NCI-H748 treated with DMSO at 0.1 percent for 48 hours (cell line): ENCODE measurements around the gene YIPF2.
"Not testable (repeated sequence)": the region's sequence is repeated elsewhere in the genome, so short reads cannot be mapped to it uniquely, and the experiment has no call there.

Experiments
- DNase-seq: peaks from one replicate; lab custom pipeline; 2025; lab: John Stamatoyannopoulos, UW

YIPF2 gene

DNA sequence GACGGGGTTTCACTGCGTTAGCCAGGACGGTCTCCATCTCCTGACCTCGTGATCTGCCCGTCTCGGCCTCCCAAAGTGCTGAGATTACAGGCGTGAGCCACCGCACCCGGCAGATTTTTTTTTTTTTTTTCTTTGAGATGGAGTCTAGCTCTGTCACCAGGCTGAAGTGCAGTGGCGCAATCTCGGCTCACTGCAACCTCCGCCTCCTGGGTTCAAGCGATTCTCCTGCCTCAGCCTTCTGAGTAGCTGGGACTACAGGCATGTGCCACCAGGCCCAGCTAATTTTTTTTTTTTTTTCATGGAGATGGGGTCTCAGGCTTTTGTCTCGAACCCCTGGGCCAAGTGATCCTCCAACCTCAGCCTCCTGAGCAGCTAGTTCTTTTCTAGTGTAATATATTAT is 13.2 kb upstream of the YIPF2 start:
- not testable (repeated sequence) for DNase-seq

- DNase-seq, result peak; percentile 46
Observed at GRCh38 chr19:10936661-10937084, 8.2 kb upstream of the YIPF2 start.

GRCh38 chr19:10935371-10936059 is 7.1 kb upstream of the YIPF2 start:
- no peak for DNase-seq

DNA sequence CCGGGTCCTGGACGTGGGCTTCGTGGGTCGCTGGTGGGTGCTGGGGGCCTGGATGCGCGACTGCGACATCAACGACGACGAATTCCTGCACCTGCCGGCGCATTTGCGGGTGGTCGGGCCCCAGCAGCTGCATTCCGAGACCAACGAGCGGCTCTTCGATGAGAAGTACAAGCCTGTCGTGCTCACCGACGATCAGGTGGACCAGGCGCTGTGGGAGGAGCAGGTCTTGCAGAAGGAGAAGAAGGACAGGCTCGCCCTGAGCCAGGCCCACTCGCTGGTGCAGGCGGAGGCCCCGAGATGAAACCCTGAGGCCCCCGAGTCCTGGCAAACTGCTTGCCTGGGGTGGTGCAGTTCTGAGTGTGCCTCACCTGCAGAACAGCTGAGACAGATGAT is 959 bp upstream of the YIPF2 start:
- no peak for DNase-seq

DNA sequence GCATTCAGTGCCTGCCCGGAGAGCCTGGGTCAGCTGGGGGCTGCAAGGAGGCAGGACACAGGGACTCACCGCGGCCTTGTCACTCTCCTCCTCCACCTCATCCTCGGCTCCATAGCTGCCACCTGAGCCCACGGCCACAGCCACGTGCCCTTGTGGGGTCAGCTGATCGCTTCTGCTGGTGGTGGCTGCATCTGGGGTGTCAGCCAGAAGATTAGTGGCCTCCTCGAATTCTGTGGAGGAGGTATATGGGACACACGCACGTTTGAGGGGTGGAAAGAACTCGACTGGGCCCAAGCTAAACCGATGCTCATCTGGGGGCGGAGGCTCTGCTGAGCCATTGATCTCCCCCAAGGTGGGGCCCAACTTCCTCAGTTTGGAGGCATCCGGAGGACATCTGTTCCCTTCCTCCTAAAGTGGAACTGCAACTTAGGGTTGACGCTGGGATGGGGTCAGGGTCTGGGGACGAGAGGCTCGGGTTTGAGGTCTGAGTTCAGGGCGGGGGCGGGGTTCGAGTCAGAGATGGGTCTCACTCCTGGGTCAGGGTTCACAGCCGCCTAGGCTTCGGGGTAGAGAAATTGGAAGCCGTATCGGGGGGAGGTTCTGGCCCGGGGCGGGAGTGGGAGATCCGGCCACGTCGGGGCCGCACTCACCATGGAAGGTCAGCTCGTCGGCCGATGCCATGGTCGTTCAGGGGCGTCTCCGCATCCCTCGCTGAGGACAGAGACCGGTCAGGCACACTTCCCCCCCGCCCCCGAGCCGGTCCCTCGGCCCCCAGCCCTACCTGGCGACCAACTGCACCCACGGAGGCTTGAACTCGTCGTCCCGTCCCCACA is 493 bp downstream of the YIPF2 start:
- DNase-seq, result no peak

DNA sequence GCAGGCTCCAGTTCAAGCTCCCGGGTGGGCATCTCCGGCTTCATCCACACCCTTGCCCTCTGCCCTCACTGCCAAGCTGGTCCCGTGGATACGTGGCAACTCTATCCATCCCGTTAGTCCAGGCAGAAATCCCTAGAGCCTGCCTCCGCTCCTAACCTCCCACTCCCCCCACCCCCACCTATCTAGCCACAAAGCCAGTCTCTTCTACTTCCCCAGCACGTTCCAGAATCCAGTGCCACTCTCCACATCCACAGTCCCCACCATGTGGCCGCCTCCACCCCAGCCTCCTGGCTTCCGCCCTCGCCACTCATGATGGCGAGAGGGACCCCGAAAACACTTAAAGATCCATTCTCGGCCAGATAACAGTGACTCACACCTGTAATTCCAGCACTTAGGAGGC is 3.8 kb downstream of the YIPF2 start:
- DNase-seq, result no peak

DNA sequence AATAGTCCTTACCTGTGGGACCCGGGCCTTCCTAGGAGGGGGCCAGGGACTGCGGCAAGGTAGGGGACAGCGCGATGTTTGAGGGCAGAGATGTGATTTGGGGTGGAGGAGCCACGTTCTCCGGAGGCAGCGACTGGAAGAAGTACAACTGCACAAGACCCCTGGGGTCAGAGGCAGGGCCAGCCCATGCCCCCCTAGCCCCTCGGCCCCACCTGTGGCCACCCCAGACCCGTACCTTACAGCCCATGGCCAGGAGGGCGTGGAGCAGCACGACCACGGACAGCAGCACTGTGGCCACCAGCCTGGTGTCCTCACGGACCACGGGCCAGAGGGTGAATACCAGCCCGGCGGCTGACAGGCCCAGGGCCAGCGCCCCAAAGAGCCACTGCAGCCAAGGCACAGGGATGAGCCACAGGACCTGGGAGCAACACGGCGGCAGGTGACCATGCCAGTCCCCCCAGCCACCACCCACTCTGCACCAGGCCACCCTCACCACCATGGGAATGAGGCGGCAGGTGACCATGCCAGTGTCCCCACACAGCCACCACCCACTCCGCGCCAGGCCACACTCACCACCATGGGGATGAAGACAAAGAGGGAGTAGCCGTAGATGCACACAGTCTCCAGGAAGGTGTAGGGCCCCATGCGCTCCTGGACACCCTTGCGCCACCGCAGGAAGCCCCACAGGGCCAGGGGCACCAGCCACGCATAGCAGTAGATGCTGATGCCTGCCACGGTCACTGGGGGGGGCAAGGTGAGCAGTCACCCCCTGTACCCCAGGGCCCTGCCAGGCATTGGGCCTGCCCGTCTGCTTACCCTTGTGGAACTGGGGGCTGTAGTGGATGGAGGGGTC is 5.0 kb downstream of the YIPF2 start:
- DNase-seq, result no peak

- no peak for DNase-seq
Observed at GRCh38 chr19:10922638-10923014, 5.8 kb downstream of the YIPF2 start.

- DNase-seq, result no peak
Observed at GRCh38 chr19:10921910-10922637, 6.4 kb downstream of the YIPF2 start.

DNA sequence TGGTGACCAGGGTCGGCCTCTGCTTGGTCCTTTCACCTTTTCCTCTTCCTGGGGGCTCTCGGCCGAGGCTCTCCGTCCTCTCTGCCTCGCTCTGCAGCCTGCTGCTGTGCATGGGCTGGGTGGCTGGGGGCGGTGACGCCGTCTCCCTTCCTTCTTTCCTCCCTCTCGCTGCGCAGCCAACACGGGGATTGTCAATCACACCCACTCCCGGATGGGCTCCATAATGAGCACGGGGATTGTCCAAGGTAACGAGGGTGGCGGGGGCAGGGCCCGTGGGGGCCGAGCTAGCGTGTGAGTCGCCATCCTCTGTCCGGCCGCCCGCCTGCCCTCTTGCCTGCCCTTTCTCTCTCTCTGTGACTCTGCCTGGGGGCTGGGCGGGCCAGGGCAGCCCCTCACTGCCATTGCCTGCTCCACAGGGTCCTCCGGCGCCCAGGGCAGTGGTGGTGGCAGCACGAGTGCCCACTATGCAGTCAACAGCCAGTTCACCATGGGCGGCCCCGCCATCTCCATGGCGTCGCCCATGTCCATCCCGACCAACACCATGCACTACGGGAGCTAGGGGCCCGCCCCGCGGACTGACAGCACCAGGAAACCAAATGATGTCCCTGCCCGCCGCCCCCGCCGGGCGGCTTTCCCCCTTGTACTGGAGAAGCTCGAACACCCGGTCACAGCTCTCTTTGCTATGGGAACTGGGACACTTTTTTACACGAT is 7.1 kb downstream of the YIPF2 start:
- DNase-seq, result no peak

GRCh38 chr19:10920781-10921180 is 7.7 kb downstream of the YIPF2 start:
- DNase-seq, result no peak

DNA sequence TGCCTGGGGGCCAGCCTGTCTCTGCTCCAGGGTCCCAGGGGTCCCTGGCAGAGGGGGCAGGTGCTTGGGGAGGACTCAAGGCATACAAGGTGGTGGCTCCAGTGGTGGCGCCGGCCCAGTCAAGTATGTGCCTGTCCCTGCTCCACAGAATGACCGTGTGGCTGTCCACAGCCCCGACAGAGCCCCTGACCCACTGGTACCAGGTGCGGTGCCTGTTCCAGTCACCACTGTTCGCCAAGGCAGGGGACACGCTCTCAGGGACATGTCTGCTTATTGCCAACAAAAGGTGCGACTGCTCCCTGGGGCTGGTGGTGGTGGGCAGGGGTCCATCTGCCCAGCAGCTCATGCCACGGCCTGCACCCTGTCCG is 8.2 kb downstream of the YIPF2 start:
- no peak for DNase-seq

- DNase-seq, result no peak
Observed at GRCh38 chr19:10919352-10920287, 8.8 kb downstream of the YIPF2 start.

DNA sequence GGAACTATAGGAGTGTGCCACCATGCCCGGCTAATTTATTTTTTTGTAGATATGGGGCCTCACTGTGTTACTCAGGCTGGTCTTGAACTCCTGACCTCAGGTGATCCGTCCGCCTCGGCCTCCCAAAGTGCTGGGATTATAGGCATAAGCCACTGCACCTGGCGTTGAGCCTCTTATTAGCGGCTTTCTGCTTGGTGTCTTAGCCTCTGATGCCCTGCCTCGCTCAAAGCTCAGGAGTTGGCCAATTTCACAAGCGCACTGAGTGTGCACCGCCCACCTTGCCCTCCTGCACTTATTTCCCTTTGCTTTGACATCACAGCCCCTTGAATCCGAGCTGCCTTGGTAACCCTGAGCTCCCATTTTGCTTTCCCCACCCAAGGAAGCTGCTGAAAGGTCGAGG is 10.1 kb downstream of the YIPF2 start:
- DNase-seq, result no peak

GRCh38 chr19:10916602-10917001 is 11.8 kb downstream of the YIPF2 start:
- DNase-seq, result no peak

DNA sequence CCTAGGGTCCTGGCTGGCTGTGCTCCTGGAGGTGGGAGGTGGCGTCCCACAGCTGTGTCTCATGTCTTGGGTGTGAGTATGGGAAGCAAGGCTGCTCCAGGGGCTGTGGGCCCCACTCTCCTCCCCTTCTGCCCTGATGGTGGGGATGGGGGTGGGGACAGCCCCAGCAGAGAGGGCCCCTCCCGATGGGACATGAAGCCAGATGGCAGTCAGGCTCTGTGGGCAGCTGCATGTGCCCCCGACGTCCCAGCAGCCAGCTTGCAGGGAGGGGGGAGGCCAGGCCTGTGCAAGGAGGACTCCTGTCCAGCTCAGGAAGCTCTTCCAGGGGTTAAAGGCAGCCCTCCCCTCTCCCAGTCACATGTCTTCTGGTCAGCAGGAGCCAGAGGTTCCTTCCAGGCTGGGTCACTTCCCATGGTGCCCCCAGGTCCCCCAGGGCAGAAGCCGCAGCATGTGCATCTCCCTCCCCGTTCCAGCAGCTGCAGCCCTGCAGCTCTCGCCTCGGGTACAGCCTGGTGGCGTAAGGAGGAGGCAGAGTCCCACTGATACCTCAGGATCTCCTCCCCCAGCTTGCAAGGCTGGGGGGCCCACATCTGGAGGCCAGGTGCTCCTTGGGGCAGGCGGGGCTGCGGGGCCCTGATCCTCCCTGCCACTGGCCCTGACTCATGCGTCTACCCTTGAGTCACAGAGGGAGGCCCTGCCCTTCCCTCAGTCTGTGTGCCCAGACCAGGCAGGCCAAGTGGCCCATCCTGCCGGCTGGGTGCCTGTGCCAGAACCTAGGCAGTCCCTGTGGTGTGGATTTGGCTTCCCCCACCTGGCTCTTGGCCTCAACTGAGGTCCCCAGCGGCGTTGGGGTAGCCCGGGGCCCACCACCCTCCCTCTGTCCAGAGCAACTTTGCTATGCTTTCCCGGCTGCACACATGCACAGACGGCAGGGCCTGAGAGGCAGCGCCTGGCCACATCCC is 13.0 kb downstream of the YIPF2 start:
- no peak for DNase-seq

DNA sequence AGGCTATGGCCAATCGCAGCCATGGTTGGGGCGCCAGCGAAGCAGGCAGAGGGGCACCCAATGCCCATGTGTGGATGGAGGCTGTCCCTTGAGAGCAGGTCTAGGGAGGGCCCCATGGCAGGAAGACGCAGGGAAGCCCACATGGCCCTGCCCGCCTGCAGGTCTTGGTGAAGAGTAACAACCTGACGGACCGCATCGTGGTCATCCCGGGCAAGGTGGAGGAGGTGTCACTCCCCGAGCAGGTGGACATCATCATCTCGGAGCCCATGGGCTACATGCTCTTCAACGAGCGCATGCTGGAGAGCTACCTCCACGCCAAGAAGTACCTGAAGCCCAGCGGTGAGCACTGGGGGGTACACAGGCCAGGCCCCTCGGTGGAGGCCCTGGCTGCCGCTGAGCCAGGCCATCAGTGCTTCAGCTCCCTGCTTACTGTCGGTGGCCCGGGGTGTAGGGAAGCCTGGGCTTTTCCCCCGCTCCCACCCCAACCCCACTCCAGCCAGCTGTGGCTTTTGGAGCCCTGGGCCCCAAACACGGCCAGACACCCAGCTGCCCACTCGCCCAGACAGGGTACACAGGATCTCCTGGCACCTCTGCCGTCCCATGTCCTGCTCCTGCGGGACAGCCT is 14.6 kb downstream of the YIPF2 start:
- DNase-seq, result no peak

DNA sequence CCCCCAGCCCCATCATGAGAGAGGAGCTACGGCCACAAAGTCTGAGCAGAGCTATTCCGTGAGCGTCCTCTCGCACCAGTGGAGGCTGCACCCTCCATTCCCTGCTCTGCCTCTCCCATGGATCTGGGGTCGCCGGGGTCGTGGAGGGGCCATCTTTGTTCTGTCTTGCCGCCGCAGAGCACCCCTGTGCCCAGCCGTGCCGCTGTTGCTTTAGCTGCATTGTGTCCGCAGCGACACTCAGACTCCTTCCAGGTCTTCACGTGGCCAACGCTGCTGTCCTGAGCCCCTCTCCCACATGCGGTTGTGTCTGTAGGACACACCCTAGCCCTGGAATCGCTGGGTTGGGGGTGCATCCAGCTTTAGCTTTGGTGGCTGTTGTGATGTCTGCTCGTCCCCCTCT is 15.8 kb downstream of the YIPF2 start:
- no peak for DNase-seq
